B cell (primary cell): ENCODE data around the gene FAM163A. TPM values are rescaled to one million over a fixed set of nuclear protein-coding genes. Genes with fewer than 3 reads are reported as not detected.
A peak's percentile ranks its signal among the peaks of the same experiment; 100 is the strongest.

Experiments used
- ATAC-seq: fragments of 200-7000 bp; cut with Tn5 transposase; one replicate; pipeline ENCODE4 v1.10.0; 2021; ENCODE audit warnings: low read depth, mild to moderate bottlenecking, moderate number of reproducible peaks, moderate library complexity
- CTCF ChIA-PET: fragments of 350-600 bp; sonication (Branson Sonifier 250); formaldehyde crosslinking; loops from one replicate; lab custom pipeline; 2021; ENCODE audit warnings: antibody characterized with exemption, inconsistent platforms; lab: Charles Lee
- POLR2A ChIA-PET: fragments of 350-600 bp; sonication (Branson Sonifier 250); formaldehyde crosslinking; loops from one replicate; lab custom pipeline; 2021; ENCODE audit warnings: antibody characterized with exemption; lab: Charles Lee
- DNase-seq: peaks from one replicate; pipeline ENCODE4 v3.0.0; 2013
- H2AFZ ChIP-seq: 2 replicates; pipeline ENCODE4 v1.6.1; 2012; ENCODE audit warnings: mild to moderate bottlenecking, low read depth, low read length; ENCODE audit not compliant: insufficient read depth, poor library complexity, severe bottlenecking
- H3K27ac ChIP-seq, 2 donors: 1 replicate in 1 of 2; 2 replicates in 1 of 2; pipeline ENCODE4 v1.5.1; 2012 to 2013; ENCODE audit warnings: low read length in 2 of 2, mild to moderate bottlenecking in 2 of 2, moderate library complexity in 1 of 2
- H3K27me3 ChIP-seq, 4 experiments: fragments of 200-600 bp in 1 of 4; sonication (generic) in 1 of 4; replicated peaks in 1 of 4; 1 replicate in 2 of 4; 2 replicates in 2 of 4; pipeline versions ENCODE4 v1.6.1 to v1.7.0; 2013 to 2016; ENCODE audit warnings: low read length in 3 of 4, mild to moderate bottlenecking in 2 of 4, mixed read lengths in 1 of 4, moderate library complexity in 1 of 4; ENCODE audit not compliant: insufficient read depth in 4 of 4, control insufficient read depth in 3 of 4; ENCODE audit errors: control extremely low read depth in 1 of 4
- H3K36me3 ChIP-seq, 2 experiments: replicated peaks in 1 of 2; 1 replicate in 1 of 2; 2 replicates in 1 of 2; pipeline versions ENCODE4 v1.6.1 to v1.7.1; 2013; ENCODE audit warnings: low read length in 1 of 2; ENCODE audit not compliant: insufficient read depth in 2 of 2, control insufficient read depth in 1 of 2; ENCODE audit errors: control extremely low read depth in 1 of 2, extremely low read depth in 1 of 2
- H3K4me1 ChIP-seq, 2 donors: fragments of 200-600 bp in 1 of 2; sonication (generic) in 1 of 2; 1 replicate in 1 of 2; 2 replicates in 1 of 2; pipeline versions ENCODE4 v1.5.1 to v1.6.1; 2013 to 2017; ENCODE audit warnings: low read length in 2 of 2; ENCODE audit not compliant: control insufficient read depth in 2 of 2, insufficient read depth in 2 of 2
- H3K4me2 ChIP-seq: replicated peaks from 2 replicates; pipeline ENCODE3; 2012; ENCODE audit warnings: mild to moderate bottlenecking, low read depth, low read length; ENCODE audit not compliant: poor library complexity, severe bottlenecking
- H3K4me3 ChIP-seq, 5 experiments: fragments of 200-600 bp in 1 of 5; sonication (generic) in 1 of 5; 1 replicate in 3 of 5; 2 replicates in 2 of 5; pipeline versions ENCODE4 v1.5.1 to v1.7.0; 2011 to 2016; ENCODE audit warnings: low read length in 4 of 5, mild to moderate bottlenecking in 4 of 5, low read depth in 2 of 5, control low read depth in 1 of 5, moderate library complexity in 1 of 5; ENCODE audit not compliant: insufficient read depth in 1 of 5; ENCODE audit errors: control extremely low read depth in 1 of 5, extremely low read depth in 1 of 5
- H3K79me2 ChIP-seq: fragments of 200-600 bp; sonication (generic); one replicate; pipeline ENCODE4 v1.6.0; 2016; ENCODE audit warnings: low read length; ENCODE audit not compliant: control insufficient read depth, insufficient read depth
- H3K9ac ChIP-seq: fragments of 200-600 bp; sonication (generic); 2 replicates; pipeline ENCODE4 v1.6.1; 2017; ENCODE audit warnings: mild to moderate bottlenecking, low read length, moderate library complexity
- H3K9me3 ChIP-seq, 3 donors: one replicate each; pipeline versions ENCODE4 v1.6.1 to v1.7.1; 2013; ENCODE audit warnings: low read length in 2 of 3; ENCODE audit not compliant: control insufficient read depth in 2 of 3, insufficient read depth in 1 of 3; ENCODE audit errors: control extremely low read depth in 1 of 3
- H4K20me1 ChIP-seq: 2 replicates; pipeline ENCODE4 v1.6.0; 2012; ENCODE audit warnings: mild to moderate bottlenecking, low read length; ENCODE audit not compliant: insufficient read depth, control insufficient read depth, poor library complexity, severe bottlenecking
- H3K27ac Mint-ChIP-seq: one replicate; pipeline ENCODE4 v1.8.0; 2021; ENCODE audit warnings: mixed read lengths
- H3K27me3 Mint-ChIP-seq: one replicate; pipeline ENCODE4 v1.8.0; 2021; ENCODE audit warnings: mixed read lengths
- H3K4me1 Mint-ChIP-seq: one replicate; pipeline ENCODE4 v1.8.0; 2021; ENCODE audit warnings: mixed read lengths
- H3K4me3 Mint-ChIP-seq: one replicate; pipeline ENCODE4 v1.8.0; 2021; ENCODE audit warnings: mixed read lengths
- H3K9me3 Mint-ChIP-seq: one replicate; pipeline ENCODE4 v1.8.0; 2022; ENCODE audit warnings: mixed read lengths; ENCODE audit not compliant: insufficient read depth
- CTCF ChIP-seq: fragments of 200-600 bp; IDR thresholded peaks from one replicate; pipeline ENCODE4 v1.8.0; 2022; ENCODE audit warnings: antibody characterized with exemption, mild to moderate bottlenecking
- EZH2 ChIP-seq: IDR thresholded peaks from 2 replicates; pipeline ENCODE4 v1.6.1; 2012; ENCODE audit warnings: borderline replicate concordance, low read depth, mild to moderate bottlenecking, moderate library complexity, low read length; ENCODE audit not compliant: insufficient read depth, poor library complexity, severe bottlenecking
- WGBS: methylation state at CpG from one replicate; pipeline ENCODE4 v1.1.5; 2013; ENCODE audit warnings: missing lambda C conversion rate; ENCODE audit not compliant: insufficient coverage; 5-methylcytosine and 5-hydroxymethylcytosine counted together
- intact Hi-C: fragments of 100-400 bp; cut with micrococcal nuclease; formaldehyde crosslinking; loops from one replicate; pipeline ENCODE4 v1.10.0; 2022
- polyA plus RNA-seq: library from polyadenylated mRNA; depleted of rRNA; stranded (reverse); fragments of >200 nt; gene quantifications from 2 replicates; pipeline ENCODE4 v1.2.3, GENCODE V29; 2012
- total RNA-seq, 2 donors: library from RNA; stranded (reverse); fragments of 120-200 nt in 1 of 2; gene quantifications; 1 replicate in 1 of 2; 2 replicates in 1 of 2; pipeline versions ENCODE4 v1.2.3 to v1.2.4, GENCODE V29; 2013 to 2022

The FAM163A gene
- total and polyA plus RNA-seq, 2 donors (not counting 1 experiment from before 2014, with no cell fraction given), result not detected

- peaks cover 3% of the 10 kb centered on the region for H3K4me1 Mint-ChIP-seq
- ChIA-PET CTCF (interaction anchor here (0.8 to 3.5 kb wide), 5 partner anchors 9 to 471 kb away, joined by 3 to 20 read pairs (median 4); no protein-coding TSS in a partner anchor), POLR2A (no interaction called here)
- Histone ChIP-seq H4K20me1 (no peaks in the 10 kb centered on the region), H3K9me3 (peaks cover 0 to 14% (median 4%) of the 10 kb centered on the region in 3 donors), H3K27ac (no peak overlapping the region), H3K27me3 (peaks cover 0 to 3% (median 0%) of the 10 kb centered on the region in 4 experiments), H3K9ac (no peak overlapping the region), H3K4me3 (no peak overlapping the region), H3K79me2 (no peaks in the 10 kb centered on the region), H3K36me3 (no peaks in the 10 kb centered on the region), H3K4me1 (no peaks in the 10 kb centered on the region), H2AFZ (peak overlapping the region; percentile 23), H3K4me2 (peak overlapping the region; percentile 13)
- WGBS, result no CpG with 5 or more reads among the region's 5 CpGs
- H3K27ac Mint-ChIP-seq, result no peak overlapping the region
- ATAC-seq (no peak), DNase-seq (peak; percentile 13)
- intact Hi-C loops, result no loop called here
- peaks cover 29% of the 10 kb centered on the region for H3K27me3 Mint-ChIP-seq
- peaks cover 7% of the 10 kb centered on the region for H3K9me3 Mint-ChIP-seq
- H3K4me3 Mint-ChIP-seq, result no peak overlapping the region
- no peak for TF ChIP-seq EZH2
- TF ChIP-seq CTCF, result no peak
Measured at GRCh38 chr1:179709841-179710329, 33.2 kb upstream of the FAM163A start.

- H3K4me1 ChIP-seq, result no peaks in the 10 kb centered on the region
- H3K4me2 ChIP-seq, result no peak overlapping the region
- intact Hi-C loops, result no loop called here
- ChIA-PET CTCF (no interaction called here), POLR2A (no interaction called here)
- no peak overlapping the region for H2AFZ ChIP-seq
- peaks cover 3% of the 10 kb centered on the region for H3K4me1 Mint-ChIP-seq
- H3K9ac ChIP-seq, result no peak overlapping the region
- no peak overlapping the region for H3K27ac ChIP-seq
- peaks cover 24% of the 10 kb centered on the region for H3K27me3 Mint-ChIP-seq
- peaks cover 32% of the 10 kb centered on the region for H3K9me3 Mint-ChIP-seq
- H3K4me3 ChIP-seq, result no peak overlapping the region
- no peak for DNase-seq
- no peak overlapping the region for H3K27ac Mint-ChIP-seq
- H3K79me2 ChIP-seq, result no peaks in the 10 kb centered on the region
- 83% methylated on average over 1 of the region's 1 CpG for WGBS
- H3K36me3 ChIP-seq, result no peaks in the 10 kb centered on the region
- H3K9me3 ChIP-seq, result peaks cover 3 to 42% (median 6%) of the 10 kb centered on the region in 3 donors
- H4K20me1 ChIP-seq, result no peaks in the 10 kb centered on the region
- TF ChIP-seq CTCF (no peak), EZH2 (no peak)
- H3K4me3 Mint-ChIP-seq, result no peak overlapping the region
- no peaks in the 10 kb centered on the region for H3K27me3 ChIP-seq
- no peak for ATAC-seq
Measured at GRCh38 chr1:179714159-179714558, 28.9 kb upstream of the FAM163A start.
